GM18868 (cell line): ENCODE results near the gene ALOXE3.
A peak's percentile ranks its signal among the peaks of the same experiment; 100 is the strongest.

Source experiments
- ATAC-seq: cut with Tn5 transposase; IDR thresholded peaks from one replicate; pipeline ENCODE4 v1.9.1; 2021; ENCODE audit warnings: mild to moderate bottlenecking, moderate library complexity; ENCODE audit not compliant: unreplicated experiment

Gene ALOXE3

GRCh38 chr17:8154608-8155155 lies 36.4 kb upstream of the ALOXE3 start:
- no peak for ATAC-seq

- ATAC-seq, result no peak
Observed at GRCh38 chr17:8153957-8154607, 35.8 kb upstream of the ALOXE3 start.

GRCh38 chr17:8153525-8153956 lies 35.2 kb upstream of the ALOXE3 start:
- ATAC-seq, result no peak

- no peak for ATAC-seq
Observed at GRCh38 chr17:8153031-8153451, 34.7 kb upstream of the ALOXE3 start.

GRCh38 chr17:8152112-8152775 lies 33.9 kb upstream of the ALOXE3 start, which contains the start of gene PER1:
PER1 (minus strand) TSS chr17:8152404; CDS start chr17:8150706, 1,698 bp downstream.
- no peak for ATAC-seq

GRCh38 chr17:8151641-8152111 lies 33.4 kb upstream of the ALOXE3 start:
- no peak for ATAC-seq

GRCh38 chr17:8151120-8151640 lies 32.9 kb upstream of the ALOXE3 start:
- peak; percentile 63 for ATAC-seq

GRCh38 chr17:8150194-8151119 lies 32.1 kb upstream of the ALOXE3 start:
- ATAC-seq, result no peak

- no peak for ATAC-seq
Observed at GRCh38 chr17:8149419-8150193, 31.3 kb upstream of the ALOXE3 start.

GRCh38 chr17:8148560-8148959 lies 30.2 kb upstream of the ALOXE3 start:
- ATAC-seq, result no peak

GRCh38 chr17:8147805-8148404 lies 29.6 kb upstream of the ALOXE3 start:
- no peak for ATAC-seq

GRCh38 chr17:8147141-8147804 lies 29.0 kb upstream of the ALOXE3 start:
- ATAC-seq, result no peak

GRCh38 chr17:8146381-8147140 lies 28.2 kb upstream of the ALOXE3 start:
- no peak for ATAC-seq

- ATAC-seq, result no peak
Observed at GRCh38 chr17:8145811-8146210, 27.5 kb upstream of the ALOXE3 start.

- no peak for ATAC-seq
Observed at GRCh38 chr17:8144401-8145231, 26.3 kb upstream of the ALOXE3 start.

- no peak for ATAC-seq
Observed at GRCh38 chr17:8143581-8144400, 25.5 kb upstream of the ALOXE3 start.
